Measurements from ENCODE around the gene FTH1.

Gene FTH1

GRCh38 chr11:61975638-61976419 lies 8.4 kb upstream of the FTH1 start:
- Histone ChIP-seq H3K9me3 (ENCODE audit: severe bottlenecking) (no peaks in the 10 kb centered on the region), H3K4me3 (ENCODE audit: low read depth, low read length) (no peak overlapping the region), H3K36me3 (no peaks in the 10 kb centered on the region), H3K27ac (no peak overlapping the region), H3K27me3 (ENCODE audit: insufficient read depth, low read depth, severe bottlenecking) (no peaks in the 10 kb centered on the region)
- DNase-seq = no peak
- TF ChIP-seq, protein P1, sequence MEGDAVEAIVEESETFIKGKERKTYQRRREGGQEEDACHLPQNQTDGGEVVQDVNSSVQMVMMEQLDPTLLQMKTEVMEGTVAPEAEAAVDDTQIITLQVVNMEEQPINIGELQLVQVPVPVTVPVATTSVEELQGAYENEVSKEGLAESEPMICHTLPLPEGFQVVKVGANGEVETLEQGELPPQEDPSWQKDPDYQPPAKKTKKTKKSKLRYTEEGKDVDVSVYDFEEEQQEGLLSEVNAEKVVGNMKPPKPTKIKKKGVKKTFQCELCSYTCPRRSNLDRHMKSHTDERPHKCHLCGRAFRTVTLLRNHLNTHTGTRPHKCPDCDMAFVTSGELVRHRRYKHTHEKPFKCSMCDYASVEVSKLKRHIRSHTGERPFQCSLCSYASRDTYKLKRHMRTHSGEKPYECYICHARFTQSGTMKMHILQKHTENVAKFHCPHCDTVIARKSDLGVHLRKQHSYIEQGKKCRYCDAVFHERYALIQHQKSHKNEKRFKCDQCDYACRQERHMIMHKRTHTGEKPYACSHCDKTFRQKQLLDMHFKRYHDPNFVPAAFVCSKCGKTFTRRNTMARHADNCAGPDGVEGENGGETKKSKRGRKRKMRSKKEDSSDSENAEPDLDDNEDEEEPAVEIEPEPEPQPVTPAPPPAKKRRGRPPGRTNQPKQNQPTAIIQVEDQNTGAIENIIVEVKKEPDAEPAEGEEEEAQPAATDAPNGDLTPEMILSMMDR (IDR thresholded peaks at IDR 0.05; ENCODE audit: low read depth, low read length) = no peak

GRCh38 chr11:61974766-61975631 lies 7.6 kb upstream of the FTH1 start:
- no peaks in the 10 kb centered on the region for H3K27me3 ChIP-seq (ENCODE audit: insufficient read depth, low read depth, severe bottlenecking)
- H3K27ac ChIP-seq = no peak overlapping the region
- H3K9me3 ChIP-seq (ENCODE audit: severe bottlenecking) = no peaks in the 10 kb centered on the region
- H3K4me3 ChIP-seq (ENCODE audit: low read depth, low read length) = no peak overlapping the region
- TF ChIP-seq, protein P1 (IDR thresholded peaks at IDR 0.05; ENCODE audit: low read depth, low read length) = no peak
- DNase-seq = no peak
- no peaks in the 10 kb centered on the region for H3K36me3 ChIP-seq

- no peaks in the 10 kb centered on the region for H3K36me3 ChIP-seq
- peak; percentile 68 for DNase-seq
- no peak overlapping the region for H3K4me3 ChIP-seq (ENCODE audit: low read depth, low read length)
- TF ChIP-seq, protein P1 (IDR thresholded peaks at IDR 0.05; ENCODE audit: low read depth, low read length) = 0 out of 2 replicates have a peak, but pooled peaks have one; percentile 8
- peak overlapping the region; percentile 48 for H3K27ac ChIP-seq
- H3K9me3 ChIP-seq (ENCODE audit: severe bottlenecking) = no peaks in the 10 kb centered on the region
- no peaks in the 10 kb centered on the region for H3K27me3 ChIP-seq (ENCODE audit: insufficient read depth, low read depth, severe bottlenecking)
Measured at GRCh38 chr11:61973476-61974162, 6.2 kb upstream of the FTH1 start.

DNA sequence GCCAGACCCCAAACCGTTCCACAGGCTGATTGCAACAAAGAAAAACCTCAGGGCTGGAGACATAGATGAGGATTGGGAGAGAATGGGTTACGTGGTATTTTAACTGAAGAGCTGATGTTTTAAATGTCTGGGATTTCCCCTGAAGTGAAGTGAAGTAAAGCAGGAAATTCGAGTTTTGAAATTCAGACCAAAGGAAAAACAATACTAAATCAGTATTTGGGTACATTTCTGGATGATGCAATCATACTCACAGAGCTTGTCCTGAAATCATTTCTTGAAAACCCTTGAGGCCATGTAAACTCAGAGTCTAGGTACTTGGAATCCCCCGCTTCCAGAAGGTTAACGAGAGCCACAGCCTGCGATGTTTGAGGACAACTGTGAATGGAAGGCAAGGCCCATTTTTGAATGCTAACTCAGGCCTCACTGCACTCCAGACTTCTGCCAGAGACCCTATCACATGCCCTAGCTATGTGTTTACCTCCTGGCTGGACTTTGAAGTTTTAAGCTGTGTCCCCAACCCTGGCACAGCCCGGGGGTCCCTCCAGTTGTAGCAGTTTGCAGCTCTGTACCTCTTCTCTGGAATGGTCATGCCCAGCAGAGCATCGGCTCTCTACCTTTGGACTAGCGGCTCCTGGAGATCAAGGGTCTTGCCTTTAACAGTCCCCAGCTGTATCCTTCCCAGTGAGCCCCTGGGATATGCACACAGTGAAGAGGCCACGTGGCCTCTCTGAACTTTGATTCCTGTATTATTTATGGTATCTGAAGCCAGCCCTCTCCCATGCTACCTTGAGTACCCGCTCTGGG lies 5.4 kb upstream of the FTH1 start:
- Histone ChIP-seq H3K27me3 (ENCODE audit: insufficient read depth, low read depth, severe bottlenecking) (no peaks in the 10 kb centered on the region), H3K9me3 (ENCODE audit: severe bottlenecking) (no peaks in the 10 kb centered on the region), H3K36me3 (no peaks in the 10 kb centered on the region), H3K4me3 (ENCODE audit: low read depth, low read length) (no peak overlapping the region), H3K27ac (no peak overlapping the region)
- DNase-seq = no peak
- TF ChIP-seq, protein P1 (IDR thresholded peaks at IDR 0.05; ENCODE audit: low read depth, low read length) = no peak

- Histone ChIP-seq H3K36me3 (no peaks in the 10 kb centered on the region; the same call in 1 of the 2 replicates), H3K9me3 (ENCODE audit: severe bottlenecking) (no peaks in the 10 kb centered on the region), H3K27me3 (ENCODE audit: insufficient read depth, low read depth, severe bottlenecking) (no peaks in the 10 kb centered on the region), H3K4me3 (ENCODE audit: low read depth, low read length) (no peak overlapping the region), H3K27ac (no peak overlapping the region)
- no peak for DNase-seq
- TF ChIP-seq, protein P1 (IDR thresholded peaks at IDR 0.05; ENCODE audit: low read depth, low read length) = no peak
Measured at GRCh38 chr11:61972112-61972671, 4.8 kb upstream of the FTH1 start.
